HFF-Myc (cell line): ENCODE results near the gene HEG1.
"Not testable (repeated sequence)": the region's sequence is repeated elsewhere in the genome, so short reads cannot be mapped to it uniquely, and the experiment has no call there.

Experiments used
- DNase-seq: peaks from one replicate; pipeline ENCODE4 v3.0.0-alpha.2; 2011; ENCODE audit warnings: low read depth; ENCODE audit errors: extremely low read depth
- H3K4me3 ChIP-seq: replicated peaks from 2 replicates; pipeline ENCODE4 v1.5.1; 2011; ENCODE audit warnings: low read depth, mild to moderate bottlenecking, control low read depth, low read length
- CTCF ChIP-seq: IDR thresholded peaks from 2 replicates; pipeline ENCODE4 v1.5.1; 2012; ENCODE audit warnings: mild to moderate bottlenecking, low read depth, low read length, control low read depth; ENCODE audit errors: missing control alignments

HEG1 gene

GRCh38 chr3:124965413-124965812, 90.4 kb downstream of the HEG1 start:
- no peak for DNase-seq
- no peak for TF ChIP-seq CTCF
- no peak overlapping the region for H3K4me3 ChIP-seq

GRCh38 chr3:124964387-124964786, 91.4 kb downstream of the HEG1 start:
- DNase-seq, result no peak
- TF ChIP-seq CTCF, result no peak
- no peak overlapping the region for H3K4me3 ChIP-seq

GRCh38 chr3:124963755-124964154, 92.0 kb downstream of the HEG1 start:
- no peak for TF ChIP-seq CTCF
- DNase-seq, result no peak
- no peak overlapping the region for H3K4me3 ChIP-seq

GRCh38 chr3:124962403-124962940, 93.3 kb downstream of the HEG1 start:
- no peak for DNase-seq
- H3K4me3 ChIP-seq, result no peak overlapping the region
- no peak for TF ChIP-seq CTCF

- no peak overlapping the region for H3K4me3 ChIP-seq
- no peak for TF ChIP-seq CTCF
Measured at GRCh38 chr3:124960698-124961097, 95.1 kb downstream of the HEG1 start.

GRCh38 chr3:124960105-124960504, 95.7 kb downstream of the HEG1 start:
- no peak overlapping the region for H3K4me3 ChIP-seq
- DNase-seq, result no peak
- no peak for TF ChIP-seq CTCF

More at GRCh38 chr3:124960698-124961097, 95.1 kb downstream of the HEG1 start:
- no peak for DNase-seq

- not testable (repeated sequence) for DNase-seq
Measured at GRCh38 chr3:124957951-124958350, 97.8 kb downstream of the HEG1 start.

More at GRCh38 chr3:124957951-124958350, 97.8 kb downstream of the HEG1 start:
- not testable (repeated sequence) for H3K4me3 ChIP-seq
